ENCODE results near the gene PRG2. TPM values are rescaled to one million over a fixed set of nuclear protein-coding genes. Genes with fewer than 3 reads are reported as not detected.

PRG2 gene
- 0.08 TPM in 1 of 5 replicates, not detected in the others for total RNA-seq (2022; extraction: Qiagen RNA extraction)

GRCh38 chr11:57390535-57390934 lies at the start of gene PRG2:
Gene PRG2, minus strand, starts transcription at chr11:57390650. Its CDS starts 706 bp downstream, at chr11:57389944.

GRCh38 chr11:57426929-57427726 lies 36.7 kb upstream of the PRG2 start, which contains the start of gene SLC43A3:
Gene SLC43A3, minus strand, starts transcription at chr11:57427121. Its CDS starts 949 bp downstream, at chr11:57426172.

GRCh38 chr11:57380975-57381374 lies 9.5 kb downstream of the PRG2 start, which contains the start of gene PRG3:
Gene PRG3, minus strand, starts transcription at chr11:57381150. Its CDS starts 442 bp downstream, at chr11:57380708.

GRCh38 chr11:57338142-57338541 lies 52.3 kb downstream of the PRG2 start, which contains the start of gene P2RX3:
Gene P2RX3, plus strand, starts transcription at chr11:57338352. Its CDS starts 199 bp downstream, at chr11:57338551.

Other genes with a start within 250 kb of the PRG2 start
- 0.02 TPM in 1 of 5 replicates, not detected in the others for gene LRRC55, start 208.7 kb downstream of the PRG2 start, total RNA-seq (2022; extraction: Qiagen RNA extraction)
- gene APLNR, start 153.4 kb downstream of the PRG2 start, total RNA-seq (2022; extraction: Qiagen RNA extraction), result 0.05 to 0.07 TPM (median 0.06 TPM) in 5 replicates
- 68.1 to 86.9 TPM (median 84.8 TPM) in 5 replicates for gene TNKS1BP1, start 65.7 kb downstream of the PRG2 start, total RNA-seq (2022; extraction: Qiagen RNA extraction)
- gene SSRP1, start 54.8 kb downstream of the PRG2 start, total RNA-seq (2022; extraction: Qiagen RNA extraction), result 211 to 261 TPM (median 224 TPM) in 5 replicates
- 0.05 to 0.24 TPM (median 0.16 TPM) in 5 replicates for gene P2RX3, start 52.3 kb downstream of the PRG2 start, total RNA-seq (2022; extraction: Qiagen RNA extraction)
- gene PRG3, start 9.5 kb downstream of the PRG2 start, total RNA-seq (2022; extraction: Qiagen RNA extraction), result not detected in 5 replicates
- gene SLC43A3, start 36.5 kb upstream of the PRG2 start, total RNA-seq (2022; extraction: Qiagen RNA extraction), result 0.36 to 0.72 TPM (median 0.46 TPM) in 5 replicates
- gene RTN4RL2, start 69.9 kb upstream of the PRG2 start, total RNA-seq (2022; extraction: Qiagen RNA extraction), result 59.0 to 127 TPM (median 116 TPM) in 5 replicates
- gene SLC43A1, start 125.1 kb upstream of the PRG2 start, total RNA-seq (2022; extraction: Qiagen RNA extraction), result 2.7 to 3.2 TPM (median 3.1 TPM) in 5 replicates
- gene TIMM10, start 140.1 kb upstream of the PRG2 start, total RNA-seq (2022; extraction: Qiagen RNA extraction), result 161 to 178 TPM (median 168 TPM) in 5 replicates
- gene SMTNL1, start 146.9 kb upstream of the PRG2 start, total RNA-seq (2022; extraction: Qiagen RNA extraction), result not detected in 5 replicates
- gene UBE2L6, start 177.0 kb upstream of the PRG2 start, total RNA-seq (2022; extraction: Qiagen RNA extraction), result 31.0 to 34.0 TPM (median 32.4 TPM) in 5 replicates
- 0.38 to 0.85 TPM (median 0.66 TPM) in 5 replicates for gene SERPING1, start 207.0 kb upstream of the PRG2 start, total RNA-seq (2022; extraction: Qiagen RNA extraction)

Measured in A549 treated with CORT108297 at 1 μM for 4 hours (cell line).